C1 segment of cervical spinal cord (tissue), 14 donors: ENCODE results near the gene PCLAF.
"Not testable (repeated sequence)": the region's sequence is repeated elsewhere in the genome, so short reads cannot be mapped to it uniquely, and the experiment has no call there.

Experiments
- DNase-seq, 14 donors: peaks; one replicate each; lab custom pipeline; 2025; lab: John Stamatoyannopoulos, UW

The PCLAF gene

DNA sequence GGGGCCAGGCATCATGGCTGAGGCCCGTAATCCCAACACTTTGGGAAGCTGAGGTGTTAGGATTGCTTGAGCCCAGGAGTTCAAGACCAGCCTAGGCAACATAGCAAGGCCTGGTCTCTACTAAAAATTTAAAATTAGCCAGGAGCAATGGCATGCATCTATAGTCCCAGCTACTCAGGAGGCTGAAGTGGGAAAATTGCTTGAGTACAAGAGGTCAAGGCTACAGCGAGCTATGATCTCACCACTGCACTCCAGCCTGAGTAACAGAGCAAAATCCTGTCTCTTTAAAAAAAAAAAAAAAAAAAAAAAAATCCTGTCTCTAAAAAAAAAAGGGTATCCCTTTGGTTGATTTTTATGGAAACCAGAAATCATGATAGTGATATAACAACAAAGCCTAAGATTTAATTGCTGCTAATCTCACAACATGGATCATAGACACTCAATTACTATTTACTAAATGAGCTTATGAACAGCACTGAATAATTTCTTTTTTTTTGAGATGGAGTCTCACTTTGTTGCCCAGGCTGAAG lies 12.1 kb downstream of the PCLAF start:
- no peak for DNase-seq

DNA sequence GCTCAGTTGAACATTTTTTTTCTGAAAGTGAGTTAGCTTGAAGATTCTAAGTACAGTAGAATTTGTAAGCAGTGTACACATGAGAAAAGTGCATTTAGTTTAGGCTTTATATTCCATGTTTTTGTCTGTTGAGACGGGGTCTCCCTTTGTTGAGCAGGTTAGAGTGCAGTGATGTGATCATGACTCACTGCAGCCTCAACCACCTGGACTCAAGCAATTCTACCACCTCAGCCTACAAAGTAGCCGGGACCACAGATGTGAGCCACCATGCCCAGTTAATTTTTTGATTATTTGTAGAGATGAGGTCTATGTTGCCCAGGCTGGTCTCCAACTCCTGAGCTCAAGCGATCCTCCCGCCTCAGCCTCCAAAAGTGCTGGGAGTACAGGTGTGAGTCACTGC lies 20.0 kb downstream of the PCLAF start:
- DNase-seq, result no peak

DNA sequence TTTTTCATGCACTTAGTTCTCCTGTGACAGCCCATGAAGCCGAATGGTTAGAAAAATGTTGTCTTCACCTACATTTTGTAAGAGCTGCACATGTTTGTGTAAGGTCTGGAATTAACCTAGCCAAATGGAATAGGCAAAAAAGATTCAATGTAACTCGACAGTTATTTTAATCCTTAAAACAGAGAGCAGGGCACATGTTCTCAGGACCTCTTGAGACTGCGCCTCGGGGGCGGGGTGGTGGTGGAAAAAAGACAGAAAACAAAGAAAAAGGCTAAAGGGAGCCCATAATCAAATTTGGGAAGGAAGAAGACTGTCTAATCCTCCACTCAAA lies 24.6 kb downstream of the PCLAF start:
- DNase-seq, result no peak

GRCh38 chr15:64355944-64356709 lies 25.1 kb downstream of the PCLAF start, which contains the start of gene CSNK1G1:
Gene CSNK1G1, minus strand, starts transcription at chr15:64356173. Its CDS starts 55,674 bp downstream, at chr15:64300499.
- DNase-seq, result peak; percentile 15 to 95 (median 88)

DNA sequence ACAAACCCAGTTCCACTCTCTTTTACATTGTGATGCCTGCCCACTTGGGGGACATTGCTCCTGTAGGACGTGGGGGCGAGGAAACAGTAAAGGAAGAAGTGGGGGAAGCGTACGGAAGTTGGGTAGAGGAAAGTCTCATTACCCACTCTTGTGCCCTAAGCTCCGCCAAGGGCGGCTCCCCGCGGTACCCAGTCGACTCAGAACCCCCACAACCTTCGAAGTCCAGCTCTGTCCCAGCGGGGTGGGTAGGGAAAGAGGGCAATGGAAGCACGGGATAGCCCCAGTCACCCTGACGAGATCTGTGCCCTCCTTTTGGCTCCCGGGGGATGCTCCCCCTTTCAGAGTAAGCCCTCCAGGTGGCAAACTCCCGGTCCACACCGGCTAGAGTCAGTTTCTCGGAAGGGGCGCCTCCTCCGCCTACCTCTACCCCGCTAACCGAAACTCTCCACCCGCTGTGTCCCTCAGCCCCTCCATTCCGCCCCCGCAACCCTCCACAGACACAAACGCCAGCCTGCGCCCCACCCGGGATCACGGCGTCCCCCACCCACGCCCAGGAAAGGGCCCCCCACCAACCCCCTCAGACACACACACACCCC lies 25.8 kb downstream of the PCLAF start:
- peak in 4 of 14 donors; percentile 20 to 31 (median 24) for DNase-seq

- DNase-seq, result no peak
Observed at GRCh38 chr15:64354688-64355344, 26.4 kb downstream of the PCLAF start.

DNA sequence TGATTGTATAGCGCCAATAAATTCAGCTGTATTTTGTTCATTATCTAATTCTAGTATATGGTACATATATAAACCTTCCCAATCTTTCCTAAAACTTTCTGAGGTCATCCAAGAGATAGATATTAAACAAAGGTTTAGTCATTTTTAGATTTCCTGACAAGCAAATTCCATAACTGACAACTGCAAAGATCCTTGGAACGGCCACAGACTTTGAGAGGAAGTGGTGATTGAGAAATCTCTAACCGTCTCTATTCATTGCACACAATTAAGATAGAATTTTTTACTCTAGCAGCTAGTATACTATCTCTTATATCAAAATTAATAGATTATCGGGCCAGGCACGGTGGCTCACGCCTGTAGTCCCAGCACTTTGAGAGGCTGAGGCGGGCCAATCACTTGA lies 30.0 kb downstream of the PCLAF start:
- DNase-seq, result no peak

DNA sequence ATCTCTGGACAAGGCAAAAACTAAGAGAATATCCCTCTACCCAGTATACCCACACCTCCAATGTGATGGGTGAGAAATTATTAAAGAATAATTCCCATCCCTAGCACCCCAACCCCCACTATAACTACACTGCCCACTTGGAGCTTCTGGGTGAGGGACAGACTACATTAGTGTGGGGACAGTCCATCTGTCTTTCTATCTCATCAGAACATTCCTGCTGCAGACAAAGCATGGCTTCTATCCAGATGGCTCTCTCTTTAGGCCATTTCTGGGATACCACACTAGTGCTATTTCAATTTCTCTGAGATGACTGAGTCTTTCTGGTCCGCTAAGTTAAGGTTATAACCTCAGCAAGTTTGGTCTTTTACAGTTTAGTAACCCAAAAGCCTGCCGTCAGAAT lies 31.9 kb downstream of the PCLAF start:
- no peak for DNase-seq

DNA sequence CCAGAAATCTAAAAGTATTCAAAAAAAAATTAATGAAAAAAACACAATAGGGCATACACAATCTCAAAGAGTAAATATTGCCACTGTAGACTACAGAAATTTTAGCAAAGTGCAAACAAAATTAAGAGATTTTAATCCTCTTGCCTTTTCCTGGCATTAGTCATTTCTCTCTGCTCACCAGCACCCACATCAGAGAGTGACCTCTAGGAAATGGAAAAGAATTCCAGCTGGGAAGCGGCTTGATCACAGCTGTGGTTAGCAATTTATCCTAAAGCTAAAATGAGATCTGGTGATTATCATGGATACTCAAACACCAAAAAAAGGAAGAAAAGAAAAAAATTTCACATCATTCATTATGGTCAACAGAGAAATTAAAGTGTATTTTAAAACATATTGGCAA lies 32.8 kb downstream of the PCLAF start:
- DNase-seq, result no peak

DNA sequence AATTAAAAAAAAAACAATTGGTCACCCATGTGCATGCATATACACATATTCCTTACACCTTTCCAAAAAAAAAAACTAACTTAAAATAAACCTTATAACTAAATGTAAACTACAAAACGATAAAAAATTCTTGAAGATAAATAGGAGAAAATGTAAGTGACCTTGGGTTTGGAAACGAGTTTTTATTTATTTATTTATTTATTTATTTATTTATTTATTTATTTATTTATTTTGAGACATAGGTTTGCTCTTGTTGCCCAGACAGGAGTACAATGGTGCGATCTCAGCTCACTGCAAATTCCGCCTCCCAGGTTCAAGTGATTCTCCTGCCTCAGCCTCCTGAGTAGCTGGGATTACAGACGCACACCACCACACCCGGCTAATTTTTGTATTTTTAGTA lies 35.0 kb downstream of the PCLAF start:
- DNase-seq, result not testable (repeated sequence)

GRCh38 chr15:64344651-64345294 lies 36.5 kb downstream of the PCLAF start:
- DNase-seq, result no peak

- DNase-seq, result no peak
Observed at GRCh38 chr15:64343841-64344240, 37.4 kb downstream of the PCLAF start.

DNA sequence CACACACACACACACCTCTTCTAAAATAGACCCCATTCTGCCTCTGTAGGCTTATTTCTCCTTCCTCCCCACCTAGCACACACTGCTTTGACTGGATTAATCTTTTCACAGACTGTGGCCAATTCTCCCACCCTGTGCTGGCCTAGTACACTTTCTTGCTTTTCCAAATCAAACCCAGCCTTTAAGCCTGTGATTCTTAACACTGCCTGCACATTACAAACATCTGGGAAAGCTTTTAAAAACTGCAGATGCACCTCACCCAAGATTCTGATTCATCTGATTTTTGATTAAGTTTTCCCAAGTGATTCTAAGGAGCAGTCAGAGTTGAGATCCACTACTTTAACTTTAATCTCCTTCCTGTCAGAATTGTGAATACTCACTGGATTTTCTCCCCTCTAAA lies 38.0 kb downstream of the PCLAF start:
- no peak for DNase-seq

DNA sequence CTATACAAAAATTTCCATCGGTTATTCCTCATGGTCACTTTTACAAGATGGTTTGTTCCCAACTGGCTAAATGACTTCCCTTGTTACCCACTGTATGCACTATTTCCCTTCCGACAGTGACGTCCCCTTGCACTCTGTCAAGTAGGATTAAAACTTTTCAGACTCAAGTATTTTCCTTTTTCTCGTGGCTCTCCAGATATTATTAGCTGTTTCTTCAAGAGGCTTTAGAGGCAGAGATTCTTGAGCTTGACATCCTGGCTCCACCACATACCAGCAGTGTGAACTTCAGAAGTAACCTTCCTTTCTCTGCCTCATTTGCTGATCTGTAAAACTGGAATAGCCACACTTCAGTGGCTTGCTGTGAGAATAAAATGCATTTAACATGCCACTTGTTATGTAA lies 39.3 kb downstream of the PCLAF start:
- DNase-seq, result no peak

GRCh38 chr15:64340355-64340754 lies 40.9 kb downstream of the PCLAF start:
- no peak for DNase-seq

GRCh38 chr15:64337761-64338160 lies 43.5 kb downstream of the PCLAF start:
- no peak for DNase-seq

GRCh38 chr15:64333986-64334929 lies 47.0 kb downstream of the PCLAF start:
- no peak for DNase-seq

- no peak for DNase-seq
Observed at GRCh38 chr15:64333516-64333915, 47.7 kb downstream of the PCLAF start.

GRCh38 chr15:64331668-64332067 lies 49.6 kb downstream of the PCLAF start:
- DNase-seq, result not testable (repeated sequence)

- not testable (repeated sequence) for DNase-seq
Observed at GRCh38 chr15:64326975-64327374, 54.3 kb downstream of the PCLAF start.

- not testable (repeated sequence) for DNase-seq
Observed at GRCh38 chr15:64326458-64326857, 54.8 kb downstream of the PCLAF start.
